CD4-positive, alpha-beta T cell treated with Interleukin-15 for 1 hour (primary cell): ENCODE data around the gene CDH22.
A peak's percentile ranks its signal among the peaks of the same experiment; 100 is the strongest.

Source experiments
- DNase-seq: peaks from one replicate; pipeline ENCODE4 v3.0.0-alpha.2; 2020

The CDH22 gene

DNA sequence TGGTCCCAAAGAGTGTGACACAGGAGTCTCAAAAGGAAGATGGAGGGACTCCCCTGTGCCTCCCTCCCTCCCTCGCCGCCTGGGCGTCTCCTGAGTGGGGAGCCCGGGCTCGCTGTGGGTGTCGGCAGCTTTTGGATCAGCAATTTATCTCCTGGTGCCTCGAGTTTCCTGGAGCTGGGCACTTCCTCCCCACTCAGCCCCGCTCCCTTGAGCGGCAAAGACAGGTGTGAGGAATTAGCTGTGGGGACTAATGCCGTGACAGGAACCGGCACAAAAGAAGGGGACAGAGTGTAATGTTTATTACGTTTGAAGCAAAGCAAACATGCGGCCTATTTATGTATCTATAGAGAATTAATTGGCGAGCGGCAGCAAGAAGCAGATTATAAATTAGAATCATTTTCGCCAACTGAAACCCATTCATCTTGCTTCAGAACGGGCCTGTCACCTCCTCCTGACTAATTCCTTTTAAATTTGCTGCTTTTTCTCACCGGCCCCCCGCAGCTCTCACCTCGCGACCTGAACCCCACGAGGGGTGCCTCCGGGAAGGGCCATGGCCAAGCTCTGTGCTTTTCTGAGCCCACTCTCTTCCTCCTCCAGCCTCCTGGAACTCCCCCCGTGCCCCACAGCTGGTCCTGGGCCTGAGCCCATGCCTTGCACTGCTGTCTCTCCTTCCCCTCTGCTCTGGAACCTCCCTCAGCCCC lies 8.8 kb upstream of the CDH22 start:
- DNase-seq: no peak

DNA sequence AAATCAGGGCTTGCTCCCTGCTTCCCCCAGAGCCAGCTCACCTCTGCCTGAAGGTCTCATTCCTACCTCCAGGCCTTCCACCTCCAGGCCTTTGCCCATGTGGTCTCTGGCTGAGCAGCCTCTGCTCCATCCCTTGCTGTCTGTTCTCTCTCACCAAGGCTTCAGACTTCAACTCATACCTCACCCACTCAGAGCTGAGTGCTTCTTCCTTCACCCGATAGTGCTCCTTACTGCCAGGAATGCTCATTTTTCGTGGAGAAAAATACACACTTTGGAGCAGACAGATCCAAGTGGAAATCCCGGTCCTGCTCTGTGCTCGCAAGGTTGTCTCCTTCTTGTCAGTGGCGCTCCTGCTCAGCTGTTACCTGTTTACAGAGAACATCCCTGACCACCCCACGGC lies 7.0 kb upstream of the CDH22 start:
- no peak for DNase-seq

GRCh38 chr20:46312945-46313861 lies 4.9 kb upstream of the CDH22 start:
- DNase-seq: no peak

DNA sequence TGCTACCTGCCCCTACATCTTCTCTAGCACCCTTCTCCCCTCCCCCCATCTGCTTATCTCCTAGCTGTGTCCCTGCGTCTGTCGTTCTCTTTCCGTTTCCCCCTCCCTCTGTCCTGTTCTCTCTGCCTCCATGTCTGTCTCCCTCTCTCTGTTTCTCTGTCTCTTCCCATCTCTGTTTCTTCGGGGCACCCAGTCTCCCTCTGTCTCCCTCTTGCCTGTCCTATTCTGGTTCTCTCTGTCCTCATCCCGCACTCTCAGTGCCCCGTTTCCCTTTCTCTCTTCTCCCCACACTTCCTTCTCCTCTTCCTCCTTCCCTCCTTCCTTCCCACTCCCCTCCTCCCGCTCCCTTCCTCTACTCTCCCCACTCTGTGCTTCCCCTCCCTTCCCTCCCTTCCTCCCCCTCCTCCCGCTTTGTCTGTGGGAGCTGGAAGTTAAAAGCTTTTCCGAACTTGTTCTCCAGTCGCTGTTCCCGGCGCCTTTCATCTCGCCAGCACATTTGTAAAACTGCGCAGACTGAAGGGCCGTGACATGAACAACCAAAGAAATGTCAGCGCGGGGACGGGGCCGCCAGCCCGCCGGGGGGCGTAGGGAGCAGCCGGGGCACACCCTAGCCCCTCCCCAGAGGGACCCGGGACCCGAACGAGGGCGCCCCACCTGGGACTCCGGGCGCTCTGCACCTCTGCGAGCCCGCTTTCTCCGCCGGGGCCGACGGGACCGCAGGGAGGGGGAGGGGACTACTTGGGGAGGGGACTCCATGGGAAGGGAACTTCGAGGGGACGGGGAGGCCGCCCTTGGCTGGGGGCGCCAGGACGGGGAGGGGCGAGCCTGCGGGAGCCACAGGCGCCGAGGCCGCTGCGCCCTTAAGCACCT lies 4.0 kb upstream of the CDH22 start:
- no peak for DNase-seq

DNA sequence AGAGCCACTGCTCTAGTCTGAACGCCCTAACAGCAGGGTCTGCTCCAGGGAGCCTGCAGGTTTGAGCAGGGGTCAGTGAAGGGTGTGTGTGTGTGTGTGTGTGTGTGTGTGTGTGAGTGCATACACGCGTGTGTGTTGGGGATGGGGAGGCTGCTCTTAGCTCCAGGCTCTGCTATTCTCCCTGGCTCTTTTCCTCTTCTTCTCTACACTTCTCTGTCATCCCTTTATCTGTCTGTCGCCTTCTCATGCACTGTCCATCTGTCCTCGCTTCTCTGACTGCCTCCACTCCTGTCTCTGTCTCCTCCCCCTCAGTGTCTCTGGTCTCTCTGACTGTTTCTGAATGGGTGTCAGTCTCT lies 3.4 kb upstream of the CDH22 start:
- no peak for DNase-seq

GRCh38 chr20:46311039-46311650 lies 2.8 kb upstream of the CDH22 start:
- no peak for DNase-seq

DNA sequence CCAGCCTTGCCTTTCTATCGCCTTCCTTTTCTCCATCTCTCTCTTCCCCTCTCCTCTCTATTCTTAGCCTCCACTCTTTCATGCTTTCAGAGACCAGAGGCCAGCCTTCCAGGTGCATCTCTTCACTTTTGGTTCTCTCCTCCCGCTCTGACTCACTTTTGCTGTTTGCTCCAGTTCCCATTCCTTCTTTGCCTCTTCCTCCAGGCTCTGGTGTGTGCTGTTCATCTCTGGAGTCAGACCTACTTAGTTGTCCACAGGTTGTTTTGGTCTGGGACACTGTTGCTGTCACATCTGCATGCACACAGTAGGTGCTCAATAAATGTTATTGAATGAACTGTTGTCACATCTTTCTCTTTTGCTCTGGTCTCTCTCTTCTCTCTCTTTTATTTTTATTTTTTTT lies 1.6 kb upstream of the CDH22 start:
- no peak for DNase-seq

DNA sequence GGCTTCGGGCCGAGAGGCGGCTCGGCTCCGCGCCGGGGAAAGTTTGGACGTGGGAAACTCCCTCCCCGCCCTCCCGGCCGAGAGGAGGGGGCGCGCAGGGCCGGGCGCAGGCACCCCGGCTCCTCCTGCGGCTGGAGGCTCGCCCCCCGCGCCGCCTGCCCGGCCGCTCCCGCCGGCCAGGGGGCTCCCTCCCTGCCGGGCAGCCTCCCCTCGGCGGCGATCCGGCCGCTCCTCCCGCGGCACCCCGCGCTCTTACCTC lies 370 bp downstream of the CDH22 start:
- DNase-seq: no peak

GRCh38 chr20:46307139-46307998 lies 929 bp downstream of the CDH22 start:
- DNase-seq: peak; percentile 75

- DNase-seq: no peak
Measured at GRCh38 chr20:46306743-46307138, 1.6 kb downstream of the CDH22 start.

DNA sequence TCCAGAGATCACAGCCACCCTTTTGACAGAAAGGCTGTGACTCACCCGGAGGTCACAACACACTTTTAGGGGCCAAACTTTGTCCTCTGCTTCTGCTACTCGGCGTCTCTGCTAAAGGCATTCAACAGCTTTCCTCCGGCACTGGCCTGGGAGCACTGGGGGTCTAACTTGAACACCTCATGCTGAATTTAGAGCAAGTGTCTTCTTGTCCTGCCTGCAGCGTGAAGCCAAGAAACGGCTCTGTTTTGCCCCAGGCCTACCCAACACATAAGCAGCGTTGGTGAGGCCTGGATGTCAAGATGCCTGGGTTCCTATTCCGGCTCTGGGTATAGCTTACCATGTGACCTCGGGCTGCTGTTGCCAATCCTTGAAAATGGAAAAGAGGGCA lies 2.3 kb downstream of the CDH22 start:
- DNase-seq: no peak

GRCh38 chr20:46305331-46305972 lies 2.8 kb downstream of the CDH22 start:
- DNase-seq: no peak

- DNase-seq: no peak
Measured at GRCh38 chr20:46304852-46305251, 3.4 kb downstream of the CDH22 start.

DNA sequence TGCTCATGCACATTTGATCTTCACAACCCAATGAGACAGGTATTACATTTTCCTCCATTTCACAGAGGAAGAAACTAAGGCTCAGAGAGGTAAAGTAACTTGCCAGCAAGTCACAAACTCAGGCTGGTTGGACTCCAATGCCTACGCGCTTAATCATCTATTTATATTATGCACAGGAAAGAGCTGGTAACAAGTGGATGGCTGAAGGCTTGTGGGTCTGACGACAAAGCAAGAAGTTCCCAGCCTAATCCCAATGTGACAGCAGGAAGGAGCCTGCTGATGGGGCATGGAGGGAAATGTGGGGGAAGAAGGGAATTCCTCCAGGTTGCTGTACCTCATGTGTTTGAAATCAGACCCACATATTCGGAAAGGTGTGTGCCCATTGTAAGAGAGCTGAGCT lies 3.9 kb downstream of the CDH22 start:
- no peak for DNase-seq

DNA sequence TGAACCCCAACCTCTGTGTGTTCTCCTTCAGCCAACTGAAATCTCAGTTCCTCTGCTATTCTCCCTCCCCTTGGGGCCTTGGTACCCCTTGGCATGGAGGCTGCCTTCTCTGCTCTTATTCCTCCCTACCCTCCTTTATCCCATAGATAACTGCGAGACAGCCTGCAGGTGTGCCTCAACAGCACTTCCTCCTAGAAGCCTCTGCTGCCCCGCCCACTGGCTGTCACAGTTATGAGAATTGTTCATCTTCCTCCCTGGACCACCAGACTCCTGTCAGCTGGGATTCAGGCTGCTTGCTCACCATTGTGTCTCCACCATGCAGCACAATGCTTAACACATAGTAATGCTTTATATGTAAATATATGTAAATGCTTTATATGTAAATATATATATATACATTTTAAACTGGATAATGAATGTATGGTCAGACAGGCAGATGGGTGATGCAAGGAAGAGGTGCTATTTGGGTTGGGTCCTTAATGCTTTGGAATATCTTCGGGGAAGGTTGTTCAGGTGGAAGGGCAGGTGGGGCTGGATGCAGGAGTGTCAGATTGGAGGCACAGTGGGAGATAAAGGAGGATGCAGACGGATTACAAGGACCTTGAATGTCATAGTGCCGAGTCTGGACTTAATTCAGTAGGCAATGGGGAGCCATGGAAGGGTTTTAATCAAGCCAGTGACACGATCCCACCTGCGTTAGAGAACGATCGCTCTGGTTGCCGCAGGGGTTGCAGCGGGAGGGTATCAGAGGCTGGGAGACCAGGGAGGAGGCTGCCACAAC lies 4.9 kb downstream of the CDH22 start:
- DNase-seq: no peak

DNA sequence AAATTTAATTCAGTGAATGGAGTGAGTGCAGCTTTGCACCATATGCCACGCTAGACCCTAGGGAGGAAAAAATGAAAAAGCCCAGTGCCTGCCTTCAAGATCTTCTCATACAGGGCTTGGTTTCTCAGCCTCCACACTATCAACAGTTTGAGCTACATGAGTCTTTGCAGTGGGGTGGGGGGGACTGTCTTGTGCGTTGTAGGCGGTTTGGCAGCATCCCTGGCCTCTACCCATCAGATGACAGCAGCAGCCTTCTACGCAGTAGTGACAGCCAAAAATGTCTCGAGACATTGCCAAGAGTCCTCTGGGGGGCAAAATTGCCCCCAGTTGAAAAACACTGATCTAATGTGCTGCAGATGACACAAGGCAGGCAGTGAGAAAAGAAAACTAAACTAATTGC lies 6.2 kb downstream of the CDH22 start:
- DNase-seq: no peak

- no peak for DNase-seq
Measured at GRCh38 chr20:46300281-46300680, 8.0 kb downstream of the CDH22 start.

- DNase-seq: no peak
Measured at GRCh38 chr20:46299078-46299477, 9.2 kb downstream of the CDH22 start.

GRCh38 chr20:46298374-46298773 lies 9.9 kb downstream of the CDH22 start:
- DNase-seq: no peak

- no peak for DNase-seq
Measured at GRCh38 chr20:46296526-46297250, 11.6 kb downstream of the CDH22 start.
